Lower leg skin (tissue), 3 donors: ENCODE measurements around the gene DSCAML1.

Experiments
- CTCF ChIP-seq, 3 donors: fragments of 450-650 bp; IDR thresholded peaks; one replicate each; pipeline ENCODE4 v1.5.1; 2016; ENCODE audit warnings: antibody characterized with exemption in 3 of 3, mild to moderate bottlenecking in 3 of 3, moderate library complexity in 2 of 3
- POLR2A ChIP-seq, 2 donors: fragments of 450-650 bp; IDR thresholded peaks; one replicate each; pipeline ENCODE4 v1.6.1; 2016 to 2017; ENCODE audit warnings: antibody characterized with exemption in 2 of 2, mild to moderate bottlenecking in 1 of 2, moderate library complexity in 1 of 2

DNA sequence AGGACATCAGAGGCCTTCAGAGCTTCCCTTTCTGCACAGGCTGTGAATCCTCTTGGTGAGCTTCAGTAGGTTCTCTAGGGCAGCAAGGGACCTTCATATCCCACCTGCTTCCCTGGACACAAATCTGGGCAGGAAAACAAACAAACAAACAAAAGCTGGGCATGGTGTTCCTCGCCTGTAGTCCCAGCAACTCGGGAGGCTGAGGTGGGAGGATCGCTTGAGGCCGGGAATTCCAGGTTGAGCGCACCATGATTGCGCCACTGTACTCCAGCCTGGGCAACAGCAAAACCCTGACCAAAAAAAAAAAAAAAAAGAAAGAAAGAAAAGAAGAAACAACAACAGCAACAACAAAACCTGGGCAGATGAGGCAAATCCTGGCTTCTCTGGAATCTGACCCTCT is 376.4 kb downstream of the DSCAML1 start:
- no peak for TF ChIP-seq POLR2A (IDR thresholded peaks at IDR 0.05)
- no peak for TF ChIP-seq CTCF (IDR thresholded peaks at IDR 0.05)
